ENCODE data around the gene TMEM150A. TPM values are rescaled to one million over a fixed set of nuclear protein-coding genes. Genes with fewer than 3 reads are reported as not detected.

Gene TMEM150A
- total and polyA plus RNA-seq, 2 of the 4 experiments (the other 2 are of a cell fraction), result 4.8 to 16.3 TPM

DNA sequence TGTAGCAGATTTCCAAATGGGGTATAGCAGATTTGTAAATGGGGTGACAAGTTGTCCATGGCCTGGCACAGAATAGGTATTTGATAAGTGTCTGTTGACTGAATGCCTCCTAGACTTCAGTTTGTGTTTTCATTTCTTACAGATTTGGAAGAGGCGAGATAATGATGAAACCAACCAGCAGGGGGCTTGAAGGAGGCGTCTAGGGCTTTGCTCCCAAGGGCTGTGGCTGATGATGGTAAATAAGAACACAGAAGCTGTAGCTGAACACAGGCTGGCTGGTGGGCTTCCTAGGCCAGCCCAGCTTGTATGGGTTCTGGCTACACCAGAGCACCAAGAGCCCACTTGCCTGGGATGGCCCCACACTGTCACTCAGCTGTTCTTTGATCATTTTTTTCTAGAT, 46.1 kb upstream of the TMEM150A start:
- WGBS, 2 experiments (ENCODE audit: extremely low coverage in 2 of 2, insufficient read length in 1 of 2), result 50% methylated on average over 2 of the region's 2 CpGs; no CpG with 5 or more reads in 1 of the 2 experiments
- H3K14ac ChIP-seq (replicated peaks; ENCODE audit: low read depth, low read length), result peak overlapping the region; percentile 47
- H2AFZ ChIP-seq (replicated peaks; ENCODE audit: low read length, poor library complexity), result no peak overlapping the region
- peak overlapping the region; percentile 77 for H3K4ac ChIP-seq (ENCODE audit: low read depth, low read length)
- peaks cover 14 to 24% of the 10 kb centered on the region in 2 experiments for H3K79me1 ChIP-seq (ENCODE audit: low read depth in 1 of 2, low read length in 2 of 2)
- H4K5ac ChIP-seq (ENCODE audit: low read depth, low read length), result peak overlapping the region; percentile 83
- H2AK9ac ChIP-seq (replicated peaks; ENCODE audit: low read depth, low read length, poor library complexity), result no peak overlapping the region
- no peaks in the 10 kb centered on the region for H3K9me3 ChIP-seq (ENCODE audit: control insufficient read depth, insufficient read depth, low read length)
- peak overlapping the region; percentile 58 for H3K9ac ChIP-seq (ENCODE audit: low read depth, low read length)
- H3K4me2 ChIP-seq (ENCODE audit: low read depth, low read length), result peak overlapping the region; percentile 27; the same call in 1 of the 2 replicates
- TF ChIP-seq, protein P1, sequence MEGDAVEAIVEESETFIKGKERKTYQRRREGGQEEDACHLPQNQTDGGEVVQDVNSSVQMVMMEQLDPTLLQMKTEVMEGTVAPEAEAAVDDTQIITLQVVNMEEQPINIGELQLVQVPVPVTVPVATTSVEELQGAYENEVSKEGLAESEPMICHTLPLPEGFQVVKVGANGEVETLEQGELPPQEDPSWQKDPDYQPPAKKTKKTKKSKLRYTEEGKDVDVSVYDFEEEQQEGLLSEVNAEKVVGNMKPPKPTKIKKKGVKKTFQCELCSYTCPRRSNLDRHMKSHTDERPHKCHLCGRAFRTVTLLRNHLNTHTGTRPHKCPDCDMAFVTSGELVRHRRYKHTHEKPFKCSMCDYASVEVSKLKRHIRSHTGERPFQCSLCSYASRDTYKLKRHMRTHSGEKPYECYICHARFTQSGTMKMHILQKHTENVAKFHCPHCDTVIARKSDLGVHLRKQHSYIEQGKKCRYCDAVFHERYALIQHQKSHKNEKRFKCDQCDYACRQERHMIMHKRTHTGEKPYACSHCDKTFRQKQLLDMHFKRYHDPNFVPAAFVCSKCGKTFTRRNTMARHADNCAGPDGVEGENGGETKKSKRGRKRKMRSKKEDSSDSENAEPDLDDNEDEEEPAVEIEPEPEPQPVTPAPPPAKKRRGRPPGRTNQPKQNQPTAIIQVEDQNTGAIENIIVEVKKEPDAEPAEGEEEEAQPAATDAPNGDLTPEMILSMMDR (conservative IDR thresholded peaks at IDR 0.05; ENCODE audit: low read depth, low read length), result peak; percentile 65
- TF ChIP-seq MAFK (IDR thresholded peaks at IDR 0.05; ENCODE audit: low read depth, low read length) (no peak), SMC3 (IDR thresholded peaks at IDR 0.05; ENCODE audit: low read depth, low read length) (peak; percentile 73), NFE2L2 (IDR thresholded peaks at IDR 0.05; ENCODE audit: low read depth, low read length) (no peak), RAD21 (IDR thresholded peaks at IDR 0.05; ENCODE audit: low read length) (peak; percentile 67)
- TF ChIP-seq, protein P2, sequence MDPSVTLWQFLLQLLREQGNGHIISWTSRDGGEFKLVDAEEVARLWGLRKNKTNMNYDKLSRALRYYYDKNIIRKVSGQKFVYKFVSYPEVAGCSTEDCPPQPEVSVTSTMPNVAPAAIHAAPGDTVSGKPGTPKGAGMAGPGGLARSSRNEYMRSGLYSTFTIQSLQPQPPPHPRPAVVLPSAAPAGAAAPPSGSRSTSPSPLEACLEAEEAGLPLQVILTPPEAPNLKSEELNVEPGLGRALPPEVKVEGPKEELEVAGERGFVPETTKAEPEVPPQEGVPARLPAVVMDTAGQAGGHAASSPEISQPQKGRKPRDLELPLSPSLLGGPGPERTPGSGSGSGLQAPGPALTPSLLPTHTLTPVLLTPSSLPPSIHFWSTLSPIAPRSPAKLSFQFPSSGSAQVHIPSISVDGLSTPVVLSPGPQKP (IDR thresholded peaks at IDR 0.05; ENCODE audit: borderline replicate concordance, low read depth, low read length), result no peak
- peak overlapping the region; percentile 76 for H4K91ac ChIP-seq (ENCODE audit: insufficient read depth, low read depth, low read length)
- peak overlapping the region; percentile 96 for H2BK5ac ChIP-seq (ENCODE audit: low read depth, low read length, poor library complexity, severe bottlenecking)
- peak overlapping the region; percentile 86; the same call in 2 of the 3 replicates for H2BK15ac ChIP-seq (ENCODE audit: low read depth, low read length)
- peak; percentile 55 for ATAC-seq (ENCODE audit: low read depth)
- H3K27ac ChIP-seq (ENCODE audit: insufficient read depth, low read length), result peak overlapping the region; percentile 99
- DNase-seq, result peak; percentile 70
- H2BK20ac ChIP-seq (ENCODE audit: low read depth, low read length), result peak overlapping the region; percentile 68; the same call in 1 of the 2 replicates
- H3K9me1 ChIP-seq (ENCODE audit: insufficient read depth, low read length), result peaks cover 18% of the 10 kb centered on the region
- dilution Hi-C loops (cut with HindIII; ENCODE audit: low sequenced_read_pairs, unreplicated experiment) (no loop called here), intact Hi-C loops (cut with micrococcal nuclease) (loop anchor here (1.0 kb wide), 2 partner anchors 59 to 166 kb away; no protein-coding TSS in a partner anchor), in situ Hi-C loops (cut with MboI; ENCODE audit: low sequenced_read_pairs) (loop anchor here (5.0 kb wide), 1 partner anchor 59 kb away; no protein-coding TSS in a partner anchor)
- BruUV-seq (replicated peaks), result no TSS peak
- H3K36me3 ChIP-seq (ENCODE audit: control insufficient read depth, insufficient read depth, low read length), result peaks cover 48% of the 10 kb centered on the region
- peak overlapping the region; percentile 64; the same call in 1 of the 2 replicates for H3K23ac ChIP-seq (ENCODE audit: low read depth, low read length)
- H3K27me3 ChIP-seq (ENCODE audit: control insufficient read depth, insufficient read depth, low read length), result no peaks in the 10 kb centered on the region
- H4K20me1 ChIP-seq (ENCODE audit: insufficient read depth, low read length), result peaks cover 14% of the 10 kb centered on the region
- H2BK120ac ChIP-seq (ENCODE audit: low read depth, low read length), result peak overlapping the region; percentile 84
- CTCF ChIA-PET, result interaction anchor here (0.6 to 3.9 kb wide), 8 partner anchors 10 to 165 kb away, joined by 3 to 31 read pairs (median 4); partner anchors contain the start of gene C2orf68
- POLR2A ChIA-PET (ENCODE audit: unreplicated experiment), result no interaction called here
- peak overlapping the region; percentile 38; the same call in 1 of the 2 replicates for H2AK5ac ChIP-seq (ENCODE audit: low read depth, low read length)
- peak overlapping the region; percentile 67 to 77 for H4K8ac ChIP-seq (ENCODE audit: low read depth in 2 of 2, low read length in 2 of 2)
- peak overlapping the region; percentile 83 for H3K18ac ChIP-seq (ENCODE audit: low read depth, low read length)
- H3K56ac ChIP-seq (ENCODE audit: extremely low read depth, insufficient read depth, low read length), result peak overlapping the region; percentile 40
- H3K4me1 ChIP-seq (ENCODE audit: control insufficient read depth, insufficient read depth, low read length), result peaks cover 27% of the 10 kb centered on the region
- H3K4me3 ChIP-seq (ENCODE audit: insufficient read depth, low read depth, low read length), result no peak overlapping the region

All from IMR-90 (cell line).